ENCODE measurements around the gene COMMD8.

DNA sequence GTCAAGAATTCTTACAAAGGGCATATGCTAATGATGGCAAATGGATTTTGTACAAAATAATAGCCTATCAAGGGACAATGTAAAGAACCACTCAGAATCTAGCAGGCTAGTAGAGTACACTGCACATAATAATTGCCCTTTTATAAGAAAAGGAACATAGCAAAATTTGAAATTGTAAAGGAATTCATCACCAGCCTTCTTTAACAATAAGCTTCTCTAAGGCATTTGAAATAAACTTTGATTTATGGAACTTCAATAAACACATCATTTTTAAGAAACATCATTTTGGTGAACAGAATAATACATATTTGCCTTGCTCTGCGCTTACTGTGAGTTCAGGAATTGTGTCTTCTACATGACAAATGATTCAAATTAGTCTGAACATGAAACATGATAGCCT, 11.9 kb upstream of the COMMD8 start:
- TF ChIP-seq, protein P1, sequence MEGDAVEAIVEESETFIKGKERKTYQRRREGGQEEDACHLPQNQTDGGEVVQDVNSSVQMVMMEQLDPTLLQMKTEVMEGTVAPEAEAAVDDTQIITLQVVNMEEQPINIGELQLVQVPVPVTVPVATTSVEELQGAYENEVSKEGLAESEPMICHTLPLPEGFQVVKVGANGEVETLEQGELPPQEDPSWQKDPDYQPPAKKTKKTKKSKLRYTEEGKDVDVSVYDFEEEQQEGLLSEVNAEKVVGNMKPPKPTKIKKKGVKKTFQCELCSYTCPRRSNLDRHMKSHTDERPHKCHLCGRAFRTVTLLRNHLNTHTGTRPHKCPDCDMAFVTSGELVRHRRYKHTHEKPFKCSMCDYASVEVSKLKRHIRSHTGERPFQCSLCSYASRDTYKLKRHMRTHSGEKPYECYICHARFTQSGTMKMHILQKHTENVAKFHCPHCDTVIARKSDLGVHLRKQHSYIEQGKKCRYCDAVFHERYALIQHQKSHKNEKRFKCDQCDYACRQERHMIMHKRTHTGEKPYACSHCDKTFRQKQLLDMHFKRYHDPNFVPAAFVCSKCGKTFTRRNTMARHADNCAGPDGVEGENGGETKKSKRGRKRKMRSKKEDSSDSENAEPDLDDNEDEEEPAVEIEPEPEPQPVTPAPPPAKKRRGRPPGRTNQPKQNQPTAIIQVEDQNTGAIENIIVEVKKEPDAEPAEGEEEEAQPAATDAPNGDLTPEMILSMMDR (IDR thresholded peaks at IDR 0.05) = no peak
- no peak for TF ChIP-seq POLR2A (IDR thresholded peaks at IDR 0.05)
